Activated CD8-positive, alpha-beta memory T cell treated with anti-CD3 and anti-CD28 coated beads for 24 hours (primary cell): Measurements from ENCODE around the gene TNNC1.

Experiments
- DNase-seq: peaks from one replicate; pipeline ENCODE4 v3.0.0-alpha.2; 2020

TNNC1 gene

DNA sequence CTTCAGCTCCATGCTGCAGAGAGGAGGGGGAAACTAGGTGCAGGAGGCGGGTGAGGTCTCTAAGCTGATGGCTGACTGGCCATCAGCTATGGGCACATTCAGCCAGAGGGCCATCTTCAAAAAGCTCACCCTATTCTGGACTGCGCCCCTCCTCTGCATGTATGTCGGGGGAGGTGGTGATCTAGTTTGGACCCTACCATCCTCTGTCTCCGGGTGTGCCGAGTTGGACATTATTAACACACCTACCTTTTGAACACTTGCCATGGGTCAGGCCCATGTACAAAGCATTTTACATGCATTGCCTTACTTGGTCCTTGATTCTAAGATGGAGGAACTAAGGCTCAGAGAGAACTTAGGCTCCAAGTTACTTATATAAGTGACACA lies 3.0 kb upstream of the TNNC1 start:
- DNase-seq = no peak

DNA sequence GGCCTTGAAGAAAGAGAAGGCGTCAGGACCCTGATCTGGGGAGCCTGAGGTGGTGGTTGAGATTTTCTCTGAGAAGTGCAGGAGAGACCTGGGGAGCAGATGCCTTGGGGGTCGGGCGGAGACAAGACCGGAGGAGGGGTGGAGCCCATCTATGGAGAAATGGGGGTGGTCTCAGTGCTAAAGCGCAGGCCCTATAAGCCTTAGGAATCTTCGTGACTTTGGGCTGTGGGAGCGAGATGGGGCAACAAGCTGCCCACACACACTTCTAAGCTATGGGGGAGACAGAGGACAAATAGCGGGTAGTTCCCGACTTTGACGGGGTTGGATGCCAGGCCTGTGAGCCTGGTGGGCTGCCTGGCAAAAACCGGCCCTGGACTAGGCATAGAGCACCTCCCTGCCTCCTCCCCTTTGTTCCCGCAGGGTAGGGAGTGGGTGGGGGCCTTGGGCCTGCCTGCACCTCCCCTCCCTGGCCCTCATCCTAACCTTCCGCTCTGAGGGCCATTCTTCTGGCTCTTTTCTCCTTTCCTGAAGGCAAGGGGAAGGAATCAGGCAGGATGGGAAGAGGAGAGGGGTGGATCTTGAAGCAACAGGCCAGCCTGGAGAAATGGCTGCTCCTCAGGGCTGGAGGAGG lies 2.4 kb upstream of the TNNC1 start:
- DNase-seq = peak; percentile 68

DNA sequence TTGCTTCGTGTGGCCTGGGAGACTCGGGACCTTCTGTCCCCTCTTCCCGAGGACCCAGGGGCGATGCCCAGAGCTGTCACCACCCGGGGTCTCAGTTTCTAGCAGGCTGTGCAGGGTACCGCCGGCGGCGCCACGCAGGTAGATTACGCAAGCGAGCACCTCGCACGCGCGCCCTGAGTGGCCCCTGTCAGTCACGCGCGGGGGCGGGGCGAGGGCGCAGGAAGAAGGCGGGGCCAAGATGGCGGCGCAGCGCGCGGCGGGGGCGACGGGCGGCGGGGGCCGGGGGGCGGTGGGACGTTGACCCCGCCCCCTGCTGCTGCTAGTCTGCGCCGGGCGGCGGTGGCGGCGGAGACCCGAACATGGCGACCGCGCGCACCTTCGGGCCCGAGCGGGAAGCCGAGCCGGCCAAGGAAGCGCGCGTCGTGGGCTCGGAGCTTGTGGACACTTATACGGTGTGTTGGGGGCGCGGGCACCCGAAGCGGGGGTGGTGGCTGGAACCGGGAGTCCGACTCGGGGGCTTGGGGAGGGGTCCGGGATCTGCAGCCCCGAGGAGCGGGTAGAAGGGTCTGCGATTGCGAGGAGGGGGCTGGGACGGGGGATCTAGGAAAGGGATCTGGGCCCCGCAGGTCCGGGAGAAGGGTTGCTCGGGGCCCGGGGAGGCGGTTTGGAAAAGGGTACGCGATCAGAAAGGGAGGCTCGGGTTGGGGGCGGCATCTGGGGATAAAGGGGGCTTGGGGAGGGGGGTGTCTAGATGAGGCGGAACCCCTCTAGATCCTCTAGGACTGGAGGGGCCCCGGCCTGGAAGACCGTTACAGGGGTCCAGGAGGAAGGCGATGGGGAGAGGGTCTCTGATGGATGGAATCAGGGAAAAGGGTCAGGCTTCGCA lies 1.7 kb upstream of the TNNC1 start, which contains the start of gene NISCH:
Gene NISCH, plus strand, starts transcription at position 322 of the 886 bp plus-strand sequence. Its CDS starts 38 bp downstream, at position 360.
- DNase-seq = peak; percentile 99

DNA sequence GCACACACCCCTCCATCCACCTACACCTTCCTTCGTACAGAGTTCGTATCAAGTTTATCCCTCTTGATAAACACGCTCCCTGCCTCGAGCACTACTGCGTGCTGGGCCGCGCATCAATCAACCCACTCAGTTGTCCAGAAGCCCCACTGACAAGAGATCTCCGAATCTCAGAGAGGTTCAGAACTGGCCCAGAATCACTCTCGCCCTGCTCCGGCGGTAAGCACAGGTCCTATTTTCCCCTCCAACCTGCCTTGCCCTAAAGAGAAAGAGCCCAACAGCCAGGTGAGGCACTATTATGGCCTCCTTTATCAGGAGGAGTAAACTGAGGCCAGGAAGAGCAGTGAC lies 1.1 kb upstream of the TNNC1 start:
- DNase-seq = no peak

DNA sequence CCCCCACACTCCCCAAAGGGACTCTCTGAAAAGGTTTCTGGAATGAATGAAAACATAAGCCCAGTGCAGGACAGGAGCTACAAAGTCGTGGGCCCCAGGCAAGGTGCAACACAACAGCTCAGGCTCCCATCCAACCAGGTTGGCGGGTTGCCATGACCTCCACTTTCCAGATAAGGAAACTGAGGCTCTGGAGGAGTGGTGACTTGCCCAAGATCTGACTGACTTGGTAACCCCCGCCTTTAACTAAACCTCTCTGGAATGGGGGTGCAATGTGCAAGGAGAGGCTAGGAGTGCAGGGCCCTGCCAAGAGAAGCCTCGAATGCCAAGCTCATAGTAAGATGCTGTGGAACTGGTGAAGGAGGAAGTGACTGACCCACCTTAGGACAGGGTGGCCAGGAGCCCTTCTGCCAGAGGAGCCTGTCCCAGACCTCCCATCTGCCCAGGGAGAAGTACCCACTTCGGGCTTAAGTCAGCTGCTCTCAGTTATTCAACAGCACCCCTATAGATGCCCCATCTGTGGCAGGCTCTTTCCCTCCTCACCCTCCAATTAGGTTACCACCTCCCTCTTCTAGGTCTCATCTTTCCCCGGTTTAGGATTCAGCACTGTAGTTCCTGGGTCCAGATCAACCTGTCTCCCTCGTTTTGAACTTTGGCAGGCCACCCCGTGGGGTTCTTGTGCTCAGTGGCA lies 553 bp upstream of the TNNC1 start:
- DNase-seq = peak; percentile 73

DNA sequence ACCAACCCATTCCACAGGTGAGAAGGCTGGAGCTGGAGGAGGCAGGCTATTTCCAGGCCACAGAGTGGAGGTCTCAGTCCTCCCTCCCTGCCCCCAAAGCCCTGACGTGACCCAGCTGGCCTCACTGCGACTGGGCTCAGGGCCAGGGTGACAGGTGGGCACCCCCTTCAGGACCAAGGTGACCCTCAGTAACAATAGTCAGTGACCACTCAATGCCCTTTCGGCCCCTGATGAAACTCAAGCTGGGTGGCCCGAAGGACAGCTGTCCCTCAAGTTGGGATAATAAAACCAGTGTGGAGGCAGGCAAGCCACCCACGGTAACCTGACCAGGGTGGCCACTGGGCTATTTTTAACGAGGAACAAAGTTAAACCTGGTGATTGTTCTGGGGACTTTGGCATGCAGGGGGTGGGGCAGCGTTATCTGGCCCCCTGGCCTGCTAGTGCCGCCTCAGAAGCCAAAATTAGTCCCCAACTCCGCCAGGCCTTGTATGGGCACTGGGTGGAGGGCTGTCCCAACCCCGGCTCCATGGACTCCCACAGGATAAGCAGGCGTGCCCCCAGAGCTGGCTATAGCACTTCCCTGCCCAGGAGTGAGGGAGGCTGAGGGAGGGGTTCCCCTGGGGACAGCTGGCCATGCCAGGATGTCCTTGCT lies 1.1 kb downstream of the TNNC1 start:
- no peak for DNase-seq

DNA sequence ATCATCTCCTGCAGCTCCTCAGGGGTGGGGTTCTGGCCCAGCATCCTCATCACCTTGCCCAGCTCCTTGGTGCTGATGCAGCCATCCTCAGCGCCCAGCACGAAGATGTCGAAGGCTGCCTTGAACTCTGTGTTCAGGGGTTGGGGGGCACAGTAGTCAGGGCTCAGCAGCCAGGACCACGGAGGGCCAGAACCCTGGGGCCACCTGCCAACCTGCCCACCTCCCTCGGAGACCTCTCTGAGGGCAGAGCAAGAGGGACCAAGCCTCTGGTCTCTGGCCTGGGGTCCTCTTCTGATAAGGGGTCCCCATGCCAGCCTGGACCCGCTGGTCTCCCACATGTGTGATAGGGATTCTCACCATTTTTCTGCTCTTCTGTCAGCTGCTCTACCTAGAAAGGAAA lies 1.7 kb downstream of the TNNC1 start:
- DNase-seq = no peak

DNA sequence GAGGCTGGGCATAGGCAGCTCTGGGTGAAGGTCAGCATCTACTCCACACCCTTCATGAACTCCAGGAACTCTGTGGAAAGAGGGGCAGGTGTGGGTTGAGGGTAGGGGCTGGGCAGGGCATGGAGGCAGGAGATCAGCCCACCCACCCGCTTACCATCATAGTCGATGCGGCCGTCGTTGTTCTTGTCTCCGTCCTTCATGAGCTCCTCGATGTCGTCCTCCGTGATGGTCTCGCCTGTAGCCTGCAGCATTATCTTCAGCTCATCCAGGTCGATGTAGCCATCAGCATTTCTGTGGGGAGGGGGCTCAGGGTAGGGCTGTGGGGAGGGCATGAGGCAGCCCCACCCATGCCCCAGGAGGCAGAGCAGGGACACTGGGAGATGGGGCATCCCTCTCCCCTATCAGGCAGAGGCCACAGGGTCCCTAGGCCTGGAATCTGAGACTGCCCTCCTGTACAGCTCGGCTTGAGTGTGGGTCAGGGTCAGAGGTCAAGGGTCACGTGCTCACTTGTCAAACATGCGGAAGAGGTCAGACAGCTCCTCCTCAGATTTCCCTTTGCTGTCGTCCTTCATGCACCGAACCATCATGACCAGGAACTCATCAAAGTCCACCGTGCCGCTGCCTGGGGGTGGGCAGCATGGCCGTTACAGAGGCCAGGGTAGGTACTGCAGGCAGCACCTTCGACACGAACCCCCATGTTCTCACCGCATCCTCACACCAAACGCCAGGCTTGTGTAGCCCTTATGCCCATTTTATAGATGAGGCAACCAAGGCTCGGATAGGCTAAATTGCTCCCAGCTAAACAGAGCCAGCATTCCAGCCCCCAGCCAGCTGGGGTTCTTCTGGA lies 2.4 kb downstream of the TNNC1 start:
- DNase-seq = no peak

DNA sequence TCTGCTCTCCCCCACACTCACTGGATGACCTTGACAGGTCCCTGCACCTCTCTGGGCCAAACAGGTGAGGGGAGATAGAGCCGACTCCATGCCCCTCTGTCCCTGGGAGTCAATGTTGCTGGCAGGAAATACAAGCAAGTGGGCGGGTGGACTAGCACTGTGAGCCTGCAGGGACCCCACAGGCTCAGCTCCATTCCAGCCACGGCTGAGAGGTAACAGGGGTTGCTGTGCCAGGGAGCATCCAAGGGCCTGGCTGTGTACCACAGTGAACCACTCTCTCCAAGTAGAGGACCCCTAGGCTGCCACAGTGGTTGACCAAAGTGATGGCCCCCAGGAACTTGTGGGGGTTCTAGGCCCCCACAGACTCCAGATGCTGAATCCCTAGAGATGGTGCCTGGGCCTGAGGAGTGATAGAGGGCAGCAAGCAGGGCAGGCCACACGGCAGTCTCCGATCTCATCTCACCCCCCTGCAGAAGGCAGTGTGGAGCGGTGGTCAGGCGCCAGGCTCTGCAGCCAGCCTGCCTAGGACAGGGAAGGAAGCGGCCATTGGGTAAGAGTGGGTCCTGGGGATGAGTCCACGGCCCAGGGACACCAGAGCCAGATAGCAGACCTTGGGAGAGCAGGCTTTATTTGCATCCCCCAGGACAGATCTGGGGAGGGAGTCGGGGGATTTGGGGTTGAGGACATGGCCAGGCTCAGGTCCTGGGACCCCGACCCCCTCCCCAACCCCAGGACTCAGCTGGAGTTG lies 3.2 kb downstream of the TNNC1 start:
- no peak for DNase-seq

DNA sequence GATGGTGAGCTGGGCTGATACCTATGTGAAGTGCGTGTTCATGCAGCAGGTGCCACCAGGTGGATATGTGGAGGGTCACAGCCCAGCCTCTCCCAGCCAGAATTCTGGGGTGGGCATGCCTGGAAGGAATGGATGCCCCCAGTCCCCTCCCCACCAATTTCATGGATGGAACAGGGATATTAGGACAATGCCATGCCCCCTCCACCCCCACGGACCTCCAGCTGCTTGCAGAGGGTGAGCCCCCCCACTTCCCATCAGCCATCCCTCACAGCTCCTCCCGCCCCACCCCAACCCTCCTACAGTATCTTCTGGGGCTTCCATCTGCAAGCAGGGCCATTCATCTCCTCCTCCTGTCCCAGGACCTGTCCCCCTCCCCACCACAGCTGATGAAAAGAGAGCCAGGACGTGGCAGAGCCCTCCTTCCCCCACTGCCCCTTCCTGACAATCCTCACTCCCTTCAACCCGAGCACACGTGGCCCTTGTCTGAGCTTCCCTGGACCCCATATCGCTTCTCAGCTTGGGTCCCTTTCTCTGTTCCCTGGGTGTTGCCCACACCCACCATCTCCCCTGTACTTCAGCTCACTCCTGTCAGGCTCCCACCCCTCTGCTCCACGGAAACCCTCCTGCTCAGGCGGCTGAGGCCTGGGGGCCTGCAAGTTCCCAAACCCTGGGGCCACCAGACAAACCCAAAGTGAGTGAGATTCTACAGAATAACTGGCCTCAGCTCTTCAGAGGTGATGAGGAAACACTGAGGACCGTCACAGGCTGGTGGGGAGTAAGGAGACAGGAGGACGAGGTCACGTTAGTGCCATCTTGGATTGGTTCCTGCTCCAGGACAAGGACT lies 6.1 kb downstream of the TNNC1 start:
- DNase-seq = no peak

DNA sequence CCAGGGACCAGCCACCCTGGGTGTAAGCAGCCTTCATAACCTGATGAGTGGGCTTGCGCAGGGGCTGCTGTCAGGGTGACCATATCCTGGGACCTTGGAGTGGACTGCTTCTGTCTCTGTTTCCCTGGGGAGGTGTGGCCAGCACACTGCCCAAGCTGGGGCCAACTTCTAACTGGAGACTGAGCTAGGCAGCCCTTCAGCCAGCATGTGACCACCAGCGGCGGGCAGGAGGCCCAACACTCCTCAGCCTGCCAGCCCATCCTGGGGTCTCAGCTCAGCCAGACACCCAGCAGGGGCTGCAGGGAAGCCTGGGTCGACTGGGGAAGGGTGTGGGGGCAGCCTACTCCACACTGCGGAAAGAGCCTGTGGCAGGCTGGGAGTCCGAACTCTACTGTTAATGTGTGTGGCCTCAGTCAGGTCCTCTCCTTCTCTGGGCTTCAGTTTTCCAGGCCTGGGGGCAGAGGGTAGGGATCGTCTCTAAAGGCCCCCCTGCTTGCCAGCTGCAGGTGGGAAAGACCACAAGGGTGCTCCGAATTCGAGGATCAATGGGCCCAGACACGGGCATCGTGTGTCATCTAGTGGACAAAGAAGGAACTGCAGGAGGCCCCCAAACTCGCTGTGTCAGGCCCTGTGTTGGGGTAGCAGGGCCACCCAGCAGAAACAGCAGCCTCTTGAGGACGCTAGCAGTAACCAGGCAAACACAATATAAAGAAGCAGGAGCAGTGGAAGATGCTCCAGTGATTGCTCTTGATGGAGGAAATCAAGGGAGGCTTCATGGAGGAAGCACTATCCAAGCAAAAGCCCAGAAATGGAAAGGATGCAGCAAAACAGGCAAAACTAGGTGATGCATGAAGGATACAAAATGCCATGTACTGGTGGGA lies 7.0 kb downstream of the TNNC1 start:
- DNase-seq = peak; percentile 91

DNA sequence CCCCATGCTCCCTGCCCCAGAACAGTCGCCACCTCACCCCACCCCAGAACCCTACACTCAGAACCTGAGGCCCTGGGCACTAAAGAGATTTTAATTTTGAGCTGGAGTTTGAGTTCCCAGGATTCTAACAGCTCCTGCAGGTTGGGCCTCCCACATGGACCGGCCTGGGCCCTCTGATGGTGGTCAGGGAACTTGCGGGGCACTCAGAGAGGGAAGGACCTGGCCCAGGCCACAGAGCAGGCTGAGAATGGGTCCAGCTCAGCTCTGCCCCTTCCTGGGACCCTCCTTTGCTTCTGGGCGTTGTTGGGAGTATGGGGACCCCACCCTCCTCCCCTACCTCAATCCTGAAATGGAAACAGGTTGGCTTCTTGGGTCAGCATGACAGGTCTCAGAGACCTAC lies 7.8 kb downstream of the TNNC1 start:
- DNase-seq = no peak

DNA sequence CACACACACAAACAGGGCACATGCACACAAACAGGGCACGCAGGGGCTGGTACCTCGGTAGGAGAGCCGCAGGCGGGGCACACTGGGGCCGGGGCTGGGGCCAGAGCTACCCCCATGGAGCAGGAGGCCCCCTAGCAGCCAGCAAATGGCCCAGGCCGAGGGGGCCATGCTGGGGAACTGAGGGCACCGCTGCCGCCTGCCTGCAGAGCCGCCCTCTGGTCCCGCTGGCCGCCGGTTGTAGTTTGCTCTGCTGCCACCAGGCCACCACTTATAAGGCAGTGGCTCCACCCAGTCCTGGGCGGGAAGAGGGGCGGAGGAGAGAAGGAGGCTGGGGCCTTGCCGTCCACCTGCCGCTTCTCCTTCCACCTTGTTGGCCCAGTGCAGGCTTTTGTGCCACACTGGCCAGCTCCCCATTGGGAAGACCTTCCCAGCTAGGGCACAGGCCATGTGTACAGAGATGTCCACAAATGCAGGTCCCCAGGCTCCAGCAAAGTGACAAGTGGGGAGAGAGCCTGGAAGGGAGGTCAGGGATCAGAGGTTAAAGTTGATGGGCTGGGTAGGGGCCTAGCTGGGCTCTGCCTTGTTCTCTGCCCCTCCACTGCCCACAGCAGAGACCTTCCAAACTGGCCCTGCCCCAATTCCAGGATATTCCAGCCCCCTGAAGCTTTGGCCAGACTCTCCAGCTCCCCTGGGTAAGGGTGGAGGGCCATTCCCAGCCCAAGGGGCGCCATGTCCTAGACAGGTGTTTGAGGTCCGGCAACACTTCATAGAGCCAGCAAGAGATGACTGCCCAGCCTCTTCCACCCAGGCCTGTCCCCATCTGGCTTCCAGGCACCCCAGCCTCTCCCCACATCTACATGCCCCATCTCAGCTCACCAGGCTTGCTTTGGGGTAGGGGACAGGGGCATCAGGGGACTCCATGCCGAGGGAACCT lies 8.7 kb downstream of the TNNC1 start, which contains the start of gene SEMA3G:
Gene SEMA3G, minus strand, starts transcription at position 244 of the 934 bp plus-strand sequence. Its CDS starts 76 bp downstream, at position 168.
- peak; percentile 86 for DNase-seq

DNA sequence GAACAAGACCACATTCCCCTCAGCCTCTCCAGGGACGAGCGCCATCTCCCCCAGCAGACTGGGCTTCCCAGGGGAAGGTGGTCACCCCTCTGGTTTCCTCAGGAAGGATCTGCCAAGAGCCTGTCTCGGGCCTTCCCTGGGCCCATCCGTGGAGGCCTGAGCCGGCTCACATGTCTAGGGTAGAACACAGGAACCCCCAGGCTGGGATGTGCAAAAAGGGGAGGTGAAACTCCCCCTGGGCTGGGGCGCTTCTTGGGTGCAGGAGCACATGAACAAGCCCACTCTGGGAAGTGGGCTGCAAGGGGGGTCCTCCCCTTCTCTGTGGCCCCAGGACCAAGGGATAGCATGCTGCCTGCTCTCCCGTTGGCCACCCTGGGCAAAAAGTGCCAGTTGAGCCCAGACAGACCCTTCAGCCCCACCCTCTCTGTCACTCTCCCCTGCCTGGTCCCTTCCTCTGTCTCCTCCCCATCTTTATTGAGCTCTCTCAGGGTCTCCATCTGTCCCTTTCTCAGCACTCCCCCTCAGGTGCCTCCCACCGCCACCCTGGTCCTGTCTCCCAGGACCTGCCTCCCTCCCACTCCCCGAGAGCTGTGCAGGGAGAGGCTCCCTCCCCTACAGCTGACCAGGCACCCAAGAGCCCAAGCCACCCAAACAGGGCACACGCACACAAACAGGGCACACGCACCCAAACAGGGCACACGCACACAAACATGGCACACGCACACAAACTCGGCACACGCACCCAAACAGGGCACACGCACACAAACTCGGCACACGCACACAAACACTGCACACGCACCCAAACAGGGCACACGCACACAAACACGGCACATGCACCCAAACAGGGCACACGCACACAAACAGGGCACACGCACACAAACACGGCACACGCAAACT lies 9.8 kb downstream of the TNNC1 start:
- no peak for DNase-seq

DNA sequence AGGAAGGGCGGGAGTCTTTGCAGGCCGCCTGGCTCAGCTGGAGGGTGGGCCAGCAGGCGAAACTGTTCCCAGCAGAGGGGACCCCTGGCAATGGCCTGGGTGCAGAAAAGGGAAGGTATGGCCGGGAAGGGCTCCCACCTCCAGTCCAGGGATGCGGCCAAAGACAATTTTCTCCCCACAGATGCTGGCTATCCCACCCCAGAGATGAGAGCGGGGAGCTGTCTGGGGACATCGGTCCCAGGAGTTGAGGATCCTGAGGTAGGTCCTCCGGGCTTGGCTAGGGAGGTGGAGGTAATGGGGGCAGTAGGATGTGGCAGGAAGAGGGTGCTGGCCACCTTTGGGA lies 10.6 kb downstream of the TNNC1 start:
- DNase-seq = no peak

DNA sequence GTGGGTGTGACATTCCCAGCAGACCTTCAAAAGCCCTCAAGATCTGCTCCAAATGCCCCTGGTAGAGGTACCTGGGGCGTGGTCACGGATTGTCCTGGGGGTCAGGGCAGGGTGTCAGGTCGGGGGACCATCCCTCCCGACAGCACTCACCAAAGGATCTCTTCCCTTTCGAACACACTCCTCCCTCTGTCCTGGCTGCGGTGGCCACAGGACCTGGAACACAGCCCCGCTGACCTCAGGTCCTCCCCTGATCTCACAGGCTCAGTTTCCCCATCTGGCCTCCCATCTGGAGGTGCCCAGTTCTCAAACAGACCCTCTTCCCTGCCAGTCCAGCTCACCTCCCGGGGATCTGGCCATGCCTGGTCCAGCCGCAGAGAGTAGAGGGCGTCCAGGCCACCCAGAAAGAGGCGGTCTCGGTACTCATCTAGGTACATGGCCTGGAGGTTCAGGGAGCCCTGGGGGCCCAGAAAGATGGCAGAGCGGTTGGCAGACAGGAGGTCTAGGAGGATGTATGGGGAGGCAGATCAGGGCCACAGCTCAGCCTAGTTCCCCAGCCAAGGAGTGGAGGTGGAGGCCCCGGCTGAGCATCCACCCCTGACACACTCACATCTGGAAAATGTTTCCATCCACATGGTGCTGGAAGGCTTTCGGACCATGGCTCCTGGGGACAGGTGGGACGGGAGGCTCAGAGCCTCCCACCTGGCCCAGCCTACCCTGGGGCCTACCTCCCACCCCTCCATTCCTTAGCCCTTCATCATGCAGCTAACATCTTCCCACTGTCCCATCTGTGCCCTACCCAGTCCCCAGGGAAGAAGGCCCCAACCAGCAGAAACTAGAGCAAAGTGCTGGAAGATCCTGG lies 11.2 kb downstream of the TNNC1 start:
- no peak for DNase-seq
